DMS53 treated with DMSO at 0.1 percent for 48 hours (cell line): ENCODE measurements around the gene MRPL54.

Source experiments
- DNase-seq: peaks from one replicate; lab custom pipeline; 2025; ENCODE audit not compliant: unreplicated experiment; lab: John Stamatoyannopoulos, UW

Gene MRPL54

DNA sequence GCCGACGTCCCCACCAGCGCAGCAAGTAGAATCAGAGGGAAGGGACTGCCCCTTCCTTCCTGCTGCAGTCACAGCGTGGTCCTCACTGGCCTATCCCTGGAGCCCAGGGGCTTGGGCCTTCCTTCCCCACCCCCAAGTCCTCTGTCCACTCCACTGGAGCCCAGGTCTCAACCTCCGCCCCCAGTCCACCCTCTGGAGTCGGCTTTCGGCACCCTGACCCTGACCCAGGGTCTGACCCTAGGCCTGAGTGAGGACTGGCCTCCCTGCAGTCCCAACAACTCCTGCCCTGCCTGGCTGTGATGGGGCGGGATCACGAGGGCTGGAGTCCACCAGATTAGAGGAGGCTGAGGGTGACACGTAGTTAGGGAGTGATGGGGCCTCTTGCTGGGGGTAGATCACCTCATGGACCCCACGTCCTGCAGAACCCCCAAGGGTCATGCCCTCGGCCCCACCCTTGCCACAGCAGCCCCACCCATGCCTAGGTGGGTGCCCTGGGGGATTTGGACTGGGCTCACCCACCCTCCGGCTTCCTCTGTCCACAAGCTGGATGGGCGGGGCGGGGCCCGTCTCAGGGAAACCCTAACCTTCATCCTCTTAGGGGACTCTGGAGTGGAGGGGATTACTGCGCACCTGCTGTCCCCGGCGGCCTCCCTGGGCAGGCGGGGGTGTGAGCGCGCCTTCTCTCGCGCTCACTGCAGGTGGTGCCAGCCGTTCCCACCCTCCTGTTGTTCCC, 5.7 kb downstream of the MRPL54 start:
- no peak for DNase-seq

DNA sequence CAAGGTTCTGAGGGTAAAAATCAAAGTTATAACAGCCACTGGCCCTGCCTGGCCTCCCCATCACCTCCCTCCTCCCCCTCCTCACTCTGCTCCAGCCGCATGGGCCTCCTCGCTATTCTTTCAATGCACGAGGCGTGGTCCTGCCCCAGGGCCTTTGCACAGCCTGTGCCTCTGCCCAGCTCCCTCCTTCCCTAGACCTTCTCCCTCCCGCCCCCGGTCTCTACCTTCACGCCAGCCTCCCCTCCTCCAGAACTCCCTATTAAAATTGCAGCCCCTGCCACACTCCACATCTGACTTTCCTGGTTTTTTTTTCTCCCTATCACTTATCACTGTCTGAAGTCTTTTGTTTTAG, 6.2 kb downstream of the MRPL54 start:
- DNase-seq: no peak

DNA sequence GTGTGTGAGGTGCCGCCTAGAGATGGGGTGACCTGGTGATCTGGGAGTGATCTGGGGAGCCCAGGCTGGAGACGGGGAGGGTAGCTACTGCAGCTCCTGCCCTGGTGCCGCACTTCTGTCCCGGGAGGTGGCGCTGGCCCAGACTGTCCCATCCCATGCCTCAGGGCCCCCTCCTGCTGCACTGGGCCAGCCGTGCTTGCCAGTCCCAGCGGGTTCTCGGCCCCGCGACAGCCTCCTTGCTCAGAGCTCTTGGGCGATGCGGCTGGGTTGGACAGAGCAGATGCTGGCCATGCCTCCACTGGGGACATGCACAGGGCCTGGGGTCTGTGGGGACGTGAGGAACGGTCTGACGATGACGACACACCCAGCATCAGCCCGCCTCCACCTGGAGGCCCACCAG, 7.0 kb downstream of the MRPL54 start:
- DNase-seq: no peak

DNA sequence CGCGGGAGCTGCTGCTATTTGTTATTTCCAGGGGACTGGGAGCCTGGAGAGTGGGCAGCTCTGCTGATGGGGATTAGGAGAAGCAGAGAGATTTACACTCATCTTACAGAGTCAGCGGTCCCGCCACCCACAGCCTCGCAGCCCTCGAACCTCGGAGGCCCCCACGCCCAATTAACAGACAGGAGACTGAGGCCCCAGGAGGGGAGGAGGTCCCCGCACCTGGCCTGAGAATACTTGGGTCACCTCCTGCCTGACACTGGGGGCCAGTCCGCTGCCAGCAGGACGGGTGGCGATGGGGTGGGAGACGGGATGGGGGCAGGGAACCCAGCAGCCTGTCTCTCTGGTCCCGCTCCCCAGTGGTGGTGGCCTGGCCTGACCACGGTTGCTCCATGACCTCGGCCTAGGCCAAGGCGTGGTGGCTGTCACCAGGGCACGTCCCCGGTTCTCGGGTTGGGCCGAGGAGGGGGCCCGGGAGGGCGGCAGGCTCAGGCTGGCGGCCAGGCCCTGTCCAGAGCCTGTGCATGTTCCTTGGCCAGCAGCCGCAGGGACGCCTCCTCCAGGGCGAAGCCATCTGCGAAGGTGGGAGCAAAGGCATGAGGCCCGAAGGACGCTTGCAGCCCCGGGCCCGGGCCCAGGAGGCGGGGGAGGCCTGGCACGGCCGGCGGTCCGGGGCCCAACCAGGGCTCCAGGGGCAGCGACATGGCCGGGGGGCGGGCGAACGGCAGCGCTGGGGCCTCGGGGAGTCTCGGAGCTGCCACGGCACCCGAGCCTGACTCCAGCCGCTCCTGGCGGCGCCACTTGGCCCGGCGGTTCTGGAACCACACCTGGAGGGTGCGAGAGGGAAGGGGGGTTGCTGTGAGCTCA, 7.9 kb downstream of the MRPL54 start:
- no peak for DNase-seq

- no peak for DNase-seq
These were observed 8.8 kb downstream of the MRPL54 start for GRCh38 chr19:3771000-3771905.

GRCh38 chr19:3771906-3772455, 9.5 kb downstream of the MRPL54 start, which contains the start of gene RAX2:
RAX2 (minus strand) TSS chr19:3772228; CDS start chr19:3771742, 486 bp downstream.
- no peak for DNase-seq

DNA sequence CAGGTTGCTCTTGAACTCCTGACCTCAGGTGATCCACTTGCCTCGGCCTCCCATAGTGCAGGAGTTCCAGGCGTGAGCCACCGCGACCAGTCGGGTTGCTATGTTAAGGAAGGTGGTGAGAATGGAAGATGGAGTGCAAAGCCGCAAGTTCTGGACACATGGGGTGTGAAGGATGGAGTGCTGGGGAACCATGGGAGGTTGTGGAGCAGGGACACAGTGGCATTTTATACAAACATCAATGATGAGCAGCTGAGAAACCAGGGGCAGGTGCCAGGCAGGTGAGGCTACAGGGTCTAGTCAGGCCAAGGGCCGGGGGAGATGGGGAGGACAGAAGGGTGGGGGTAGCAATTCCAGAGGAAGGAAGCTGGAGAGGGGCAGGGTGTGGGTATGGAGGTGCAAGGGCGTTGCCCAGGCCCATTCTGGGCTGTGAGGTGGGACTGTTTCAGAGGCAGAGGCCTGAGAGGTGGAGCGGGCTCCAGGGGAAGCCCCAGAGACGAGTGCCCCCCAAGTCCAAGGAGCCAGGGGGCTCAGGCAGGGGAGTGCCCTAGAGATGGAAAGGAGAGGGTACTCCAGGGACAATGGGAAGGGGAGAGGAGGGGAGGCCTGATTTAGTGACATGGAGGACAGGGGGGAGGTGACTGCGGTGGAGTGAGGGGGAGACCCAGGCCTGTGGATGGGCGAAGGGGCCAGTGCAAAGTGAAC, 11.5 kb downstream of the MRPL54 start:
- DNase-seq: no peak

- DNase-seq: no peak
These were observed 12.3 kb downstream of the MRPL54 start for GRCh38 chr19:3774621-3775373.

GRCh38 chr19:3775374-3775711, 12.9 kb downstream of the MRPL54 start:
- DNase-seq: no peak

DNA sequence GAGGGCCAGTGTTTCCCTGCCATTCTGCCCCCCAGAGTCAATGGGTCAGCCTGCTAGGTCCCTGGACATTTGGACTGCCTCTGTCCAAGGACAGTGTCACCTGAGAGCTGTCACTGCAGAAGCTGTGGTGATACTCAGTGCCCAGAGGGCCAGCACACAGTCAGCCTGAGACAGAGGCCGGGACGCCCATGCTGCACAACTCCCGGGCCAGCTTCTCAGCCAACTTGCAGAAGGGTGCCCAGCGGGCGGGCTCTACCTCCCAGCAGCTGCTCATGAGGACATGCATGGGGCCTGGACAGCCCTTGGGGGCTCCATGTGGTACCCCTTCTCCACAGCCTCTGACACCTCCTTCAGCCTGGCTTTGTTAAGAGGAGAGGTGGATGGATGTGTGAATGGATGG, 13.3 kb downstream of the MRPL54 start:
- DNase-seq: no peak

DNA sequence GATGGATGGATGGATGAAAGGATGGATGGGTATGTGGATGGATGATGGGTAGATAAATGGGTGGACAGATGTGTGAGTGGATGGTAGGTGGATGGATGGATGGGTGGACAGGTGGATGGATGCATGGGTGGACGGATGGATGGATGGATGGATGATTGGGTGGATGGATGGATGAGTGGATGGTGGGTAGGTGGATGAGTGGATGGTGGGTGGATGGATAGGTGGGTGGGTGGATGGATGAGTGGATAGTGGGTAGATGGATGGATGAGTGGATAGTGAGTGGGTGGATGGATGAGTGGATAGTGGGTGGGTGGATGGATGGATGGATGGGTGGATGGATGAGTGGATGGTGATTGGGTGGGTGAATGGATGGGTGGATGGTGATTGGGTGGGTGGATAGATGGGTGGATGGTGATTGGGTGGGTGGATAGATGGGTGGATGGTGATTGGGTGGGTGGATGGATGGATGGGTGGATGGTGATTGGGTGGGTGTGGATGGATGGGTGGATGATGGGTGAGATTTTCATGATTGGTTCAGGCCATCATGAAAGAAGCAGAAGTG, 14.1 kb downstream of the MRPL54 start:
- DNase-seq: no peak

DNA sequence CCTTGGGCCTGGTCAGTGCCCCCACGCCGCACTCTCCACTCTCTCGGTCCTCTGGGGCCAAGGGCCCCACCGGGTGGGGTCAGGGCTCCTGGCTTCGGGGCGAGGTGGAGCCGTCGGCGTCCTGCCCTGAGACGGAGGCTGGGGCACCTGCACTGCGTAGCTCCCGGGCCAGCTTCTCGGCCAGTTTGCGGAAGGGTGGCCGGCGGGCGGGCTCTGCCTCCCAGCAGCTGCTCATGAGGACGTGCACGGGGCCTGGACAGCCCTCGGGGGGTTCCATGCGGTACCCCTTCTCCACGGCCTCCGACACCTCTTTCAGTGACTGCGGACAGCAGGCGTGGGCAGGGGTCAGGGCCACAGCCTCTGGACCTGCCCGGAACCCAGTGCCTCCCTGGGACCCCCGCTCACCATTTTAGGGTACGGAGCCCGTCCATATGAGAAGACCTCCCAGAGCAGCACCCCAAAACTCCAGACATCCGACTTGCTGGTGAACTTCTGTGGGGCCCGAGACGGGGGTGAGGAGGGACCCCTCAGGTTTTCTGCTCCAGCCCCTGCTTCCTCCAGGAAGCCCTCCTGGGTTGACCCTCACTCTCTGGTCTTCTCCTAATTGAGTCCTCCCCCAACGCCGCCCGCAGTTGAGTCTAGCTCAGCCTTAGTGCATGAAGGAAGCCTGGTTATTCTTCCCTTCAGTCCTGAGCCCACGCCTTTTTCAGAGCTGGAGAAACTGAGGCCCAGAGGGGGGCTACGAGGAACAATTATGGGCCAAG, 15.8 kb downstream of the MRPL54 start:
- DNase-seq: no peak

GRCh38 chr19:3778899-3779723, 16.6 kb downstream of the MRPL54 start:
- no peak for DNase-seq

GRCh38 chr19:3780786-3781304, 18.4 kb downstream of the MRPL54 start:
- DNase-seq: no peak

DNA sequence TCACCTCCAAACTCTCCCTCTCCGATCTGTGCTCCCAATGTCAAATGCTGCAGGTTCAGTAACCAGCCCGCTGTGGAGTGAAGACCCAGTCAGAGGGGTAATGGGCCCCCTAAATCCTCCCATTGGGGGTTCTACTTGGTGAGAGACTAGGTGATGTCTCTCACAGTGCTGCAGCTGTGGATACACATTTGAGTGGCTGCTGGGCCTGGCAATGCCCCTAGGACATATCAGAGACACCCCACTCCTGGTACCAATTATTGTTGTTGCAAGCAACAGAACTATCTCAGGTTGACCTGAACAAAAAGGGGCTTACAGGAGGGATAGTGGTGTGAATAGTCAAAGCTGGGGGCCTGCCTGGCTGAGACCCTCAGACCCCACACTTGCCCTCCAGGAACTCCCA, 19.1 kb downstream of the MRPL54 start:
- DNase-seq: no peak

GRCh38 chr19:3782330-3782729, 19.8 kb downstream of the MRPL54 start:
- DNase-seq: no peak

- no peak for DNase-seq
These were observed 20.4 kb downstream of the MRPL54 start for GRCh38 chr19:3782903-3783302.
